ENCODE results near the gene PIM1. TPM values are rescaled to one million over a fixed set of nuclear protein-coding genes. Genes with fewer than 3 reads are reported as not detected.

Gene PIM1
- total and polyA plus RNA-seq, 9 of the 15 experiments (the other 6 are each of a cell fraction or from before 2014, with no cell fraction given), result 19.0 to 789 (median 212) TPM

GRCh38 chr6:37170273-37171200, 585 bp downstream of the PIM1 start (continued):
- TF ChIP-seq ATF6 (CRISPR knock-in tag; IDR thresholded peaks at IDR 0.05), result no peak; the same call in 1 of the 2 replicates
- no peak for TF ChIP-seq ZBTB17 (CRISPR knock-in tag; IDR thresholded peaks at IDR 0.05)
- no peak for TF ChIP-seq ETS2 (tag; IDR thresholded peaks at IDR 0.05; ENCODE audit: borderline replicate concordance, poor library complexity, severe bottlenecking)
- TF ChIP-seq CHD1 (IDR thresholded peaks at IDR 0.05; ENCODE audit: low read length), result peak; percentile 100
- no peak for TF ChIP-seq CEBPG (CRISPR knock-in tag; IDR thresholded peaks at IDR 0.05)
- TF ChIP-seq CEBPG (tag; conservative IDR thresholded peaks at IDR 0.05 in 1 of 2, IDR thresholded peaks at IDR 0.05 in 1 of 2), result no peak
- TF ChIP-seq ILF3 (IDR thresholded peaks at IDR 0.05; ENCODE audit: borderline replicate concordance), result no peak
- TF ChIP-seq BRD9 (IDR thresholded peaks at IDR 0.05; ENCODE audit: low read depth, partially characterized antibody), result no peak
- no peak for TF ChIP-seq ZNF224 (CRISPR knock-in tag; IDR thresholded peaks at IDR 0.05)
- TF ChIP-seq CGGBP1 (CRISPR knock-in tag; IDR thresholded peaks at IDR 0.05), result no peak
- TF ChIP-seq COPS2 (conservative IDR thresholded peaks at IDR 0.05), result no peak
- TF ChIP-seq HDAC1 (IDR thresholded peaks at IDR 0.05), result peak in 1 of 2 experiments; percentile 32; a peak in 1 of 4 replicates
- TF ChIP-seq MCM3 (IDR thresholded peaks at IDR 0.05), result no peak
- no peak for TF ChIP-seq RNF219 (CRISPR knock-in tag; IDR thresholded peaks at IDR 0.05)
- TF ChIP-seq NFIC (IDR thresholded peaks at IDR 0.05), result no peak; the same call in 1 of the 2 replicates
- TF ChIP-seq RFX5 (IDR thresholded peaks at IDR 0.05; ENCODE audit: low read depth, low read length), result no peak
- TF ChIP-seq POLR2G (IDR thresholded peaks at IDR 0.05; ENCODE audit: low read depth, low read length), result peak; percentile 85
- TF ChIP-seq ZNF561 (CRISPR knock-in tag; conservative IDR thresholded peaks at IDR 0.05), result no peak
- TF ChIP-seq ZNF121 (CRISPR knock-in tag; conservative IDR thresholded peaks at IDR 0.05), result no peak
- no peak for TF ChIP-seq C11orf30 (IDR thresholded peaks at IDR 0.05; ENCODE audit: low read depth)
- TF ChIP-seq CBX2 (IDR thresholded peaks at IDR 0.05; ENCODE audit: insufficient read depth, low read length, poor library complexity, severe bottlenecking), result no peak
- TF ChIP-seq ZNF23 (CRISPR knock-in tag; IDR thresholded peaks at IDR 0.05), result no peak
